Panc1 (cell line): ENCODE measurements around the gene TIMM22.

Experiments
- POLR2AphosphoS5 ChIP-seq: IDR thresholded peaks from 2 replicates; pipeline ENCODE4 v1.6.1; 2012; ENCODE audit warnings: mild to moderate bottlenecking, low read depth, low read length, moderate library complexity
- SIN3A ChIP-seq: IDR thresholded peaks from 2 replicates; pipeline ENCODE4 v1.6.1; 2012; ENCODE audit warnings: low read depth, mild to moderate bottlenecking, low read length, moderate library complexity, borderline replicate concordance; ENCODE audit not compliant: insufficient read depth
- TCF7L2 ChIP-seq: IDR thresholded peaks from 2 replicates; pipeline ENCODE4 v1.6.1; 2011; ENCODE audit warnings: mild to moderate bottlenecking, low read depth, low read length, inconsistent platforms
- TF ChIP-seq, protein P1 (sequence below): fragments of 450-650 bp; IDR thresholded peaks from 2 replicates; pipeline ENCODE4 v1.5.1; 2017; ENCODE audit warnings: mild to moderate bottlenecking
- TF ChIP-seq, protein P2 (sequence below), 2 experiments: IDR thresholded peaks; 2 replicates each; pipeline ENCODE4 v1.6.1; 2011 to 2012; ENCODE audit warnings: low read depth in 2 of 2, control low read depth in 1 of 2, low read length in 1 of 2, mild to moderate bottlenecking in 1 of 2, moderate library complexity in 1 of 2; ENCODE audit not compliant: insufficient read depth in 1 of 2

GRCh38 chr17:996554-997344 is at the start of gene TIMM22:
- TF ChIP-seq, protein P1, sequence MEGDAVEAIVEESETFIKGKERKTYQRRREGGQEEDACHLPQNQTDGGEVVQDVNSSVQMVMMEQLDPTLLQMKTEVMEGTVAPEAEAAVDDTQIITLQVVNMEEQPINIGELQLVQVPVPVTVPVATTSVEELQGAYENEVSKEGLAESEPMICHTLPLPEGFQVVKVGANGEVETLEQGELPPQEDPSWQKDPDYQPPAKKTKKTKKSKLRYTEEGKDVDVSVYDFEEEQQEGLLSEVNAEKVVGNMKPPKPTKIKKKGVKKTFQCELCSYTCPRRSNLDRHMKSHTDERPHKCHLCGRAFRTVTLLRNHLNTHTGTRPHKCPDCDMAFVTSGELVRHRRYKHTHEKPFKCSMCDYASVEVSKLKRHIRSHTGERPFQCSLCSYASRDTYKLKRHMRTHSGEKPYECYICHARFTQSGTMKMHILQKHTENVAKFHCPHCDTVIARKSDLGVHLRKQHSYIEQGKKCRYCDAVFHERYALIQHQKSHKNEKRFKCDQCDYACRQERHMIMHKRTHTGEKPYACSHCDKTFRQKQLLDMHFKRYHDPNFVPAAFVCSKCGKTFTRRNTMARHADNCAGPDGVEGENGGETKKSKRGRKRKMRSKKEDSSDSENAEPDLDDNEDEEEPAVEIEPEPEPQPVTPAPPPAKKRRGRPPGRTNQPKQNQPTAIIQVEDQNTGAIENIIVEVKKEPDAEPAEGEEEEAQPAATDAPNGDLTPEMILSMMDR: peak; percentile 100
- TF ChIP-seq, protein P2, sequence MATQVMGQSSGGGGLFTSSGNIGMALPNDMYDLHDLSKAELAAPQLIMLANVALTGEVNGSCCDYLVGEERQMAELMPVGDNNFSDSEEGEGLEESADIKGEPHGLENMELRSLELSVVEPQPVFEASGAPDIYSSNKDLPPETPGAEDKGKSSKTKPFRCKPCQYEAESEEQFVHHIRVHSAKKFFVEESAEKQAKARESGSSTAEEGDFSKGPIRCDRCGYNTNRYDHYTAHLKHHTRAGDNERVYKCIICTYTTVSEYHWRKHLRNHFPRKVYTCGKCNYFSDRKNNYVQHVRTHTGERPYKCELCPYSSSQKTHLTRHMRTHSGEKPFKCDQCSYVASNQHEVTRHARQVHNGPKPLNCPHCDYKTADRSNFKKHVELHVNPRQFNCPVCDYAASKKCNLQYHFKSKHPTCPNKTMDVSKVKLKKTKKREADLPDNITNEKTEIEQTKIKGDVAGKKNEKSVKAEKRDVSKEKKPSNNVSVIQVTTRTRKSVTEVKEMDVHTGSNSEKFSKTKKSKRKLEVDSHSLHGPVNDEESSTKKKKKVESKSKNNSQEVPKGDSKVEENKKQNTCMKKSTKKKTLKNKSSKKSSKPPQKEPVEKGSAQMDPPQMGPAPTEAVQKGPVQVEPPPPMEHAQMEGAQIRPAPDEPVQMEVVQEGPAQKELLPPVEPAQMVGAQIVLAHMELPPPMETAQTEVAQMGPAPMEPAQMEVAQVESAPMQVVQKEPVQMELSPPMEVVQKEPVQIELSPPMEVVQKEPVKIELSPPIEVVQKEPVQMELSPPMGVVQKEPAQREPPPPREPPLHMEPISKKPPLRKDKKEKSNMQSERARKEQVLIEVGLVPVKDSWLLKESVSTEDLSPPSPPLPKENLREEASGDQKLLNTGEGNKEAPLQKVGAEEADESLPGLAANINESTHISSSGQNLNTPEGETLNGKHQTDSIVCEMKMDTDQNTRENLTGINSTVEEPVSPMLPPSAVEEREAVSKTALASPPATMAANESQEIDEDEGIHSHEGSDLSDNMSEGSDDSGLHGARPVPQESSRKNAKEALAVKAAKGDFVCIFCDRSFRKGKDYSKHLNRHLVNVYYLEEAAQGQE (IDR thresholded peaks at IDR 0.05; ENCODE audit: insufficient read depth in 1 of 2, low read depth in 2 of 2, low read length in 1 of 2): no peak
- TF ChIP-seq POLR2AphosphoS5 (0 out of 2 replicates have a peak, but pooled peaks have one; percentile 35), TCF7L2 (no peak; the same call in 1 of the 2 replicates), SIN3A (no peak)
